C4-2B (cell line): ENCODE measurements around the gene RPL11.
"Not testable (repeated sequence)": the region's sequence is repeated elsewhere in the genome, so short reads cannot be mapped to it uniquely, and the experiment has no call there.

ENCODE experiments used
- H3K27ac ChIP-seq: fragments of 450-650 bp; 2 replicates; pipeline ENCODE4 v1.5.1; 2017
- CTCF ChIP-seq: fragments of 450-650 bp; conservative IDR thresholded peaks from 2 replicates; pipeline ENCODE4 v1.5.1; 2017; ENCODE audit warnings: mild to moderate bottlenecking
- ZFX ChIP-seq: fragments of 450-650 bp; IDR thresholded peaks from 2 replicates; pipeline ENCODE4 v1.6.1; 2017

The RPL11 gene

GRCh38 chr1:23722652-23723051, 31.0 kb downstream of the RPL11 start:
- no peak for TF ChIP-seq CTCF
- no peak for TF ChIP-seq ZFX
- no peak overlapping the region for H3K27ac ChIP-seq

GRCh38 chr1:23726686-23727085, 35.1 kb downstream of the RPL11 start:
- no peak for TF ChIP-seq CTCF
- no peak for TF ChIP-seq ZFX
- peak overlapping the region; percentile 85 for H3K27ac ChIP-seq

DNA sequence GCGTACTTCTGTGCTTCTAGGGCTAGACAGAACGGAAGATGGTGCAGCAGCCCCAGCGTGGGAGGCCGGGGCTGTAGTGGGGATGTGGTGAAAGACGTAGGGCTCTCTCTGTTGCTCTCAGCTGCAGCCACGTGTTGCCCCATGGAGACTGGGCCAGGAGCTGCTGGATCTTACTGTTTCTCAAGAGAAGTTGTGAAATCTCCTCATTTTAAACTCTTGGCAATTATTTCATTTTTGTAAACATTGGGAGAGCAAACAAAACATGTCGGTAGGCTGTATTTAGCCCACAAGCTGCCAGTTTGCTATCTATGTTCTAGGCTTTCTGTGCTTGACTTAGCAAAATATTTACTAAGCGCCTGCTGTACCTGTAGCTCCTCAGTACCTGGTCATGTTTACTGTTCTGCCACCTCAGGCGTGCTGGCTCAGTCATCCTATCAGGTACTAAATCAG, 35.8 kb downstream of the RPL11 start:
- peak overlapping the region; percentile 85 for H3K27ac ChIP-seq
- TF ChIP-seq ZFX (no peak), CTCF (no peak)

DNA sequence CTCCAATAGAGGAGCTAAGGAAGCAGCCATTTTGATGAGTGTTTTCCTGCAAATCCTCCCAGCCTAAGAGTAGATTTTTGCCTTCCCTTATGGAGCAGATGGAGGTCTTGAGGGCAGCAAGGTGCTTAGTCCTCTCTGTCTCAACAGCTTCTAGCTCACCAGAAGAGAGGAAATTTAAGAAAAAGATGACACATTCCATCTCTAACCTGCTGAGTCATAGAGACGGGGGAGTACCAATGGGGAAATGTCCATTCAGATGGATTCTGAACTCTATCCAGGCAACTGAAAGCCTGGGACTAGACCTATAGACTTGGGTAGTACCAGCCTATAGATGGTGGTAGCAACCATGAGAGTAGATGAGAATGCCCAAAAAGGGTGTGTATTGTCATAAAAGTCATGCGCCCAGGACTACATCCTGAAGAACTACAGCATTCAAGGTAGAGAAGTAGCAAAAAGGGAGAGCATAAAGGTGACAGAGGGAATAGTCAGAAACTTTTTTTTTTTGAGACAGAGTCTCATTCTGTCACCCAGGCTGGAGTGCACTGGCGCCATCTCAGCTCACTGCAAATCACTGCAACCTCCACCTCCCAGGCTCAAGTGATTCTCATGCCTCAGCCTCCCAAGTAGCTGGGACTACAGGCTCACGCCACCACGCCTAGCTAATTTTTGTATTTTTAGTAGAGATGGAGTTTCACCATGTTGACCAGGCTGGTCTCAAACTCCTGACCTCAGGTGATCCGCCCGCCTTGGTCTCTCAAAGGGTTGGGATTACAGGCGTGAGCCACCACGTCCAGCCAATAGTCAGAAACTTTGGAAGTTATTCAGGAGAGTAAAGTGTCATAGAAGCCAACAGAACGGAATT, 41.0 kb downstream of the RPL11 start:
- no peak overlapping the region for H3K27ac ChIP-seq
- no peak for TF ChIP-seq ZFX

DNA sequence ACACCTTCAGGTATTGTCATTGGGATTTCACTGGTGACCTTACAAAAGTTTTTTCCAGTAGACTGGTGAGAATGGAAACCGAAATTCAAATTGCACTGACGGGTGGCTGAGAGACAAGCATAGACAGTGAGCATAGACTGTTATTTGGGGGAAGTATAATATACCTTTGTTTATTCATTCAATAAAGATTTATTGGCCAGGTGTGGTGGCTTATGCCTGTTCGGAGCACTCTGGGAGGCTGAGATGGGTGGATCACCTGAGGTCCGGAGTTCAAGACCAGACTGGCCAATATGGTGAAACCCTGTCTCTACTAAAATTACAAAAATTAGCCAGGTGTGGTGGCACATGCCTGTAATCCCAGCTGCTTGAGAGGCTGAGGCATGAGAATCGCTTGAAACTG, 41.7 kb downstream of the RPL11 start:
- H3K27ac ChIP-seq = not testable (repeated sequence)

- no peak for TF ChIP-seq CTCF
- TF ChIP-seq ZFX = no peak
- H3K27ac ChIP-seq = no peak overlapping the region
These were observed 45.0 kb downstream of the RPL11 start for GRCh38 chr1:23736437-23737134.

DNA sequence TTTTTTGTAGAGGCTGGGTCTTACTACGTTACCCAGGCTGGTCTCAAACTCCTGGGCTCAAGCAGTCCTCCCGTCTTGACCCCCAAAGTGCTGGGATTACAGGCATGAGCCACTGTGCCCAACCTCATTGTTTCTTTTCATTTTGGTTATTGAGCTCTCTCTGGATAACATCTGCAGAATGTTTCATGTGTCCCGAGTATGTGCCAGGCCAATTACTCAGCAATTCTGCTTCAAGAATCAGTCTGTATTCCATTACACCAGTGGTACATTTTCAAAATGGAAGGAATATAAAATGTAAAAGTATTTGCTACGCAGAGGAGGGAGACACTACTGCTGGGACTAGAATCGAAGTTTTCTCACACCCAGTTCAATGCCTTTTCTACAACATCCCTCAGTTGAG, 50.0 kb downstream of the RPL11 start:
- no peak for TF ChIP-seq CTCF
- no peak for TF ChIP-seq ZFX
- no peak overlapping the region for H3K27ac ChIP-seq

DNA sequence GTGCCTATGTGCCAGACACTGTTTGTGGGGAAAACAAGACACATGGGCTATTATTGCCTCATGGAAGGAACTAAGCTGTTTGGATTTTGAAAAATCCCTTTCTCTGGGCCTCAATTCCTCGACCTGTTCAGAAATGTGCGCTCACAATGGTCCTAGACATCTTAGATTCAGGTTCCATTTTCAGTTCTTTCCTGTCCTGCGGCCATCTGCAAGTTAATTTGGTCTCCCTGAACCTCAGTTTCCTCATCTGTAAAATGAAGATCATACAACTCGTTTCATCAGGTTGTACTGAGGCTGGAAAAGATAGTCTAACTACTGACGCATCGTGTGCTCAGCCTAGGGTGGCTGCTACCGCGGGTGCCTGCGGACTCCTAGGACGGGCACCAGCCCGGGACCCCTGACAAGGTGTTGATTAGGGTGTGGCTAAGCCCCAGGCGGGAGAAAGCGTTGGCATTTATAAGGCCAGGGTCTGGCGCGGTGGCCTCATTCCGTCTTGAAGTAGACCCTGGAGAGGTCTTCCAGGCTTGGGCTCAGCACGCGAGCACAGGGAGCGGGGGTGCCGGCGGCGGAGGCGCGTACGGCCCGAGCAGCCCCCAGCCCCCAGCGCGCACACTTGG, 51.2 kb downstream of the RPL11 start:
- H3K27ac ChIP-seq = peak overlapping the region; percentile 99
- TF ChIP-seq ZFX (no peak), CTCF (no peak)
